Keratinocyte (primary cell): Measurements from ENCODE around the gene LRRC15. TPM values are rescaled to one million over a fixed set of nuclear protein-coding genes. Genes with fewer than 3 reads are reported as not detected.

ENCODE experiments used
- DNase-seq: peaks from one replicate; pipeline ENCODE4 v3.0.0-alpha.2; 2011; ENCODE audit warnings: low read depth, missing footprints, low spot score
- FAIRE-seq: peaks from 2 replicates; lab custom pipeline; 2011; peaks lifted over from hg19 to GRCh38; lab: Jason Lieb, UNC
- H2AFZ ChIP-seq: 2 replicates; pipeline ENCODE4 v1.6.0; 2012; ENCODE audit warnings: low read length, control low read depth, inconsistent platforms; ENCODE audit not compliant: control insufficient read depth
- H3K27ac ChIP-seq: 2 replicates; pipeline ENCODE4 v1.5.1; 2011; ENCODE audit warnings: low read length; ENCODE audit not compliant: control insufficient read depth, insufficient read depth
- H3K27me3 ChIP-seq: 3 replicates; pipeline ENCODE4 v1.6.0; 2011; ENCODE audit warnings: low read length; ENCODE audit not compliant: control insufficient read depth, insufficient read depth; ENCODE audit errors: extremely low read depth
- H3K36me3 ChIP-seq, 2 experiments: 2 replicates in 1 of 2; 3 replicates in 1 of 2; pipeline ENCODE4 v1.5.1; 2011; ENCODE audit warnings: low read length in 2 of 2, mild to moderate bottlenecking in 1 of 2; ENCODE audit not compliant: control insufficient read depth in 2 of 2, insufficient read depth in 2 of 2; ENCODE audit errors: extremely low read depth in 1 of 2
- H3K4me1 ChIP-seq: 3 replicates; pipeline ENCODE4 v1.5.1; 2011; ENCODE audit warnings: low read length; ENCODE audit not compliant: control insufficient read depth, insufficient read depth; ENCODE audit errors: extremely low read depth
- H3K4me2 ChIP-seq: 3 replicates; pipeline ENCODE4 v1.6.0; 2011; ENCODE audit warnings: low read depth, low read length; ENCODE audit not compliant: control insufficient read depth, insufficient read depth; ENCODE audit errors: extremely low read depth
- H3K4me3 ChIP-seq, 3 experiments: fragments of 200-600 bp in 1 of 3; sonication (generic) in 1 of 3; 2 replicates in 2 of 3; 3 replicates in 1 of 3; pipeline ENCODE4 v1.5.1; 2011 to 2016; ENCODE audit warnings: low read length in 3 of 3, mild to moderate bottlenecking in 3 of 3, control low read depth in 2 of 3, inconsistent platforms in 1 of 3, low read depth in 1 of 3, mixed read lengths in 1 of 3, mixed run types in 1 of 3, moderate library complexity in 1 of 3; ENCODE audit not compliant: control insufficient read depth in 2 of 3, insufficient read depth in 2 of 3; ENCODE audit errors: extremely low read depth in 1 of 3
- H3K79me2 ChIP-seq: 2 replicates; pipeline ENCODE4 v1.6.0; 2012; ENCODE audit warnings: low read length; ENCODE audit not compliant: control insufficient read depth, insufficient read depth
- H3K9ac ChIP-seq: 3 replicates; pipeline ENCODE4 v1.6.0; 2011; ENCODE audit warnings: low read length; ENCODE audit not compliant: control insufficient read depth, insufficient read depth; ENCODE audit errors: extremely low read depth
- H3K9me1 ChIP-seq: 3 replicates; pipeline ENCODE4 v1.6.0; 2011; ENCODE audit warnings: low read length; ENCODE audit not compliant: control insufficient read depth, insufficient read depth; ENCODE audit errors: extremely low read depth
- H3K9me3 ChIP-seq: 2 replicates; pipeline ENCODE4 v1.5.1; 2012; ENCODE audit warnings: low read depth, low read length; ENCODE audit not compliant: control insufficient read depth
- H4K20me1 ChIP-seq: 3 replicates; pipeline ENCODE4 v1.6.0; 2011; ENCODE audit warnings: low read length; ENCODE audit not compliant: control insufficient read depth, insufficient read depth; ENCODE audit errors: extremely low read depth
- CTCF ChIP-seq, 3 experiments: IDR thresholded peaks in 1 of 3; conservative IDR thresholded peaks in 1 of 3; optimal IDR thresholded peaks in 1 of 3; 2 replicates in 2 of 3; 3 replicates in 1 of 3; pipeline versions ENCODE3 to v1.5.1; 2011; ENCODE audit warnings: low read length in 3 of 3, mild to moderate bottlenecking in 3 of 3, moderate library complexity in 2 of 3, control low read depth in 1 of 3, inconsistent platforms in 1 of 3; ENCODE audit not compliant: insufficient read depth in 2 of 3; ENCODE audit errors: extremely low read depth in 1 of 3
- EZH2 ChIP-seq: IDR thresholded peaks from one replicate; pipeline ENCODE4 v1.6.1; 2012; ENCODE audit warnings: inconsistent platforms, mild to moderate bottlenecking, low read length, moderate library complexity
- dilution Hi-C: fragments of 300-500 bp; cut with MboI; formaldehyde crosslinking; loops from one replicate; pipeline ENCODE4 v1.7.0; 2020; ENCODE audit warnings: low sequenced_read_pairs; ENCODE audit not compliant: extremely low pct_ligation_motif_present
- polyA plus RNA-seq, 5 experiments: library from polyadenylated mRNA; depleted of rRNA in 3 of 5; stranded (reverse) in 3 of 5; stranded (forward) in 1 of 5; unstranded in 1 of 5; fragments of >200 nt; gene quantifications; 1 replicate in 1 of 5; 2 replicates in 3 of 5; 3 replicates in 1 of 5; pipeline versions ENCODE4 v1.2.1 to v1.2.3, GENCODE V29; 2011 to 2012; ENCODE audit warnings: missing spikeins in 2 of 5, low read depth in 1 of 5, low replicate concordance in 1 of 5

The LRRC15 gene
- polyA plus RNA-seq, 1 donor (not counting 4 experiments of a cell fraction or from before 2014, with no cell fraction given): not detected

GRCh38 chr3:194365978-194366490 is 3.5 kb downstream of the LRRC15 start:
- Histone ChIP-seq H3K4me1 (no peaks in the 10 kb centered on the region), H3K27ac (no peak overlapping the region), H3K4me2 (no peak overlapping the region), H3K9ac (no peak overlapping the region), H3K4me3 (no peak overlapping the region), H2AFZ (no peak overlapping the region), H3K79me2 (no peaks in the 10 kb centered on the region), H3K9me1 (no peaks in the 10 kb centered on the region), H3K27me3 (peaks cover 51% of the 10 kb centered on the region), H4K20me1 (no peaks in the 10 kb centered on the region), H3K9me3 (no peaks in the 10 kb centered on the region), H3K36me3 (no peaks in the 10 kb centered on the region)
- DNase-seq: no peak
- dilution Hi-C loops: no loop called here
- FAIRE-seq: no peak
- TF ChIP-seq CTCF (optimal IDR thresholded peaks at IDR 0.05 in 1 of 3, IDR thresholded peaks at IDR 0.05 in 1 of 3, conservative IDR thresholded peaks at IDR 0.05 in 1 of 3; ENCODE audit: extremely low read depth in 1 of 3, insufficient read depth in 2 of 3, low read length in 3 of 3) (no peak), EZH2 (no peak)

GRCh38 chr3:194365526-194365925 is 4.0 kb downstream of the LRRC15 start:
- Histone ChIP-seq H3K27me3 (peaks cover 47% of the 10 kb centered on the region), H4K20me1 (no peaks in the 10 kb centered on the region), H3K27ac (no peak overlapping the region), H3K9me1 (no peaks in the 10 kb centered on the region), H2AFZ (no peak overlapping the region), H3K4me1 (no peaks in the 10 kb centered on the region), H3K4me3 (no peak overlapping the region), H3K36me3 (no peaks in the 10 kb centered on the region), H3K9ac (no peak overlapping the region), H3K79me2 (no peaks in the 10 kb centered on the region), H3K4me2 (no peak overlapping the region), H3K9me3 (no peaks in the 10 kb centered on the region)
- DNase-seq (no peak), FAIRE-seq (no peak)
- no peak for TF ChIP-seq CTCF (optimal IDR thresholded peaks at IDR 0.05 in 1 of 3, IDR thresholded peaks at IDR 0.05 in 1 of 3, conservative IDR thresholded peaks at IDR 0.05 in 1 of 3; ENCODE audit: extremely low read depth in 1 of 3, insufficient read depth in 2 of 3, low read length in 3 of 3)
- no peak for TF ChIP-seq EZH2
- dilution Hi-C loops: no loop called here
